Measurements from ENCODE around the gene ERN2.

GRCh38 chr16:23694265-23694643, 18.8 kb downstream of the ERN2 start:
- TF ChIP-seq, protein P1, sequence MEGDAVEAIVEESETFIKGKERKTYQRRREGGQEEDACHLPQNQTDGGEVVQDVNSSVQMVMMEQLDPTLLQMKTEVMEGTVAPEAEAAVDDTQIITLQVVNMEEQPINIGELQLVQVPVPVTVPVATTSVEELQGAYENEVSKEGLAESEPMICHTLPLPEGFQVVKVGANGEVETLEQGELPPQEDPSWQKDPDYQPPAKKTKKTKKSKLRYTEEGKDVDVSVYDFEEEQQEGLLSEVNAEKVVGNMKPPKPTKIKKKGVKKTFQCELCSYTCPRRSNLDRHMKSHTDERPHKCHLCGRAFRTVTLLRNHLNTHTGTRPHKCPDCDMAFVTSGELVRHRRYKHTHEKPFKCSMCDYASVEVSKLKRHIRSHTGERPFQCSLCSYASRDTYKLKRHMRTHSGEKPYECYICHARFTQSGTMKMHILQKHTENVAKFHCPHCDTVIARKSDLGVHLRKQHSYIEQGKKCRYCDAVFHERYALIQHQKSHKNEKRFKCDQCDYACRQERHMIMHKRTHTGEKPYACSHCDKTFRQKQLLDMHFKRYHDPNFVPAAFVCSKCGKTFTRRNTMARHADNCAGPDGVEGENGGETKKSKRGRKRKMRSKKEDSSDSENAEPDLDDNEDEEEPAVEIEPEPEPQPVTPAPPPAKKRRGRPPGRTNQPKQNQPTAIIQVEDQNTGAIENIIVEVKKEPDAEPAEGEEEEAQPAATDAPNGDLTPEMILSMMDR (IDR thresholded peaks at IDR 0.05), result no peak
- TF ChIP-seq EZH2 (IDR thresholded peaks at IDR 0.05), result no peak

Measured in neural progenitor cell (in vitro differentiated cells).